PC-3 (cell line): ENCODE results near the gene MGAT4A. TPM values are rescaled to one million over a fixed set of nuclear protein-coding genes. Genes with fewer than 3 reads are reported as not detected.

Experiments
- total RNA-seq: library from RNA; depleted of rRNA; stranded (reverse); fragments of >200 nt; gene quantifications from 2 replicates; pipeline ENCODE4 v1.2.3, GENCODE V29; 2014; rRNA removed

Gene MGAT4A
- total RNA-seq, 1 experiment from 2014 or later, result 6.1 TPM

Other genes starting within 250 kb of the MGAT4A start
- 34.0 and 37.2 TPM in 2 replicates for gene COA5, start 122.6 kb downstream of the MGAT4A start, total RNA-seq
- gene UNC50, start 122.5 kb downstream of the MGAT4A start, total RNA-seq, result 18.4 and 26.0 TPM in 2 replicates
- 0.40 TPM in 1 of 2 replicates, not detected in the other for gene CRACDL, start 205.1 kb upstream of the MGAT4A start, total RNA-seq